Astrocyte of the spinal cord (primary cell): ENCODE measurements around the gene MED28.

ENCODE experiments used
- DNase-seq: peaks from one replicate; pipeline ENCODE4 v3.0.0; 2011; ENCODE audit warnings: low read depth, low spot score
- H3K4me3 ChIP-seq: 2 replicates; pipeline ENCODE4 v1.5.1; 2011; ENCODE audit warnings: low read depth, mild to moderate bottlenecking, low read length, moderate library complexity
- in situ Hi-C: cut with HindIII; loops from 2 replicates; pipeline ENCODE4 v1.10.0; 2017; ENCODE audit warnings: low sequenced_read_pairs
- TF ChIP-seq, protein P1 (sequence below): IDR thresholded peaks from 2 replicates; pipeline ENCODE4 v1.5.1; 2012; ENCODE audit warnings: low read depth, mild to moderate bottlenecking, low read length, inconsistent platforms

MED28 gene

DNA sequence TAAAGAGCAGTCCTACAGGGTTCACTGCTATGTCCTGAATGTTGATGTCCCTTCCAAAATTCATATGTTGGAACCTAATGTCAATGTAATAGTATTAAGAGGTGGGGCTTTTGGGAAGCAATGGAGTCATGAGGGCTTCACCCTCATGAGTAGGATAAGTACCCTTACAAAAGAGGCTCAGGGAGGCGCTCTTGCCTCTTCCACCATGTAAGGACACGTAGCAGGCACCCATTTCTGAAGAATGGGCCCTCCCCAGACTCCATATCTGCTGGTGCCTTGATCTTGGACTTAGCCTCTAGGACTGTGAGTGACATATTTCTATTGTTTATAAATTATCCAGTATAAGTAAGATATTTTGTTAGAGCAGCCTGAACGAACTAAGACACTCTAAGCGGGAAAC lies 15.8 kb downstream of the MED28 start:
- in situ Hi-C loops = no loop called here
- no peak overlapping the region for H3K4me3 ChIP-seq
- DNase-seq = no peak
- TF ChIP-seq, protein P1, sequence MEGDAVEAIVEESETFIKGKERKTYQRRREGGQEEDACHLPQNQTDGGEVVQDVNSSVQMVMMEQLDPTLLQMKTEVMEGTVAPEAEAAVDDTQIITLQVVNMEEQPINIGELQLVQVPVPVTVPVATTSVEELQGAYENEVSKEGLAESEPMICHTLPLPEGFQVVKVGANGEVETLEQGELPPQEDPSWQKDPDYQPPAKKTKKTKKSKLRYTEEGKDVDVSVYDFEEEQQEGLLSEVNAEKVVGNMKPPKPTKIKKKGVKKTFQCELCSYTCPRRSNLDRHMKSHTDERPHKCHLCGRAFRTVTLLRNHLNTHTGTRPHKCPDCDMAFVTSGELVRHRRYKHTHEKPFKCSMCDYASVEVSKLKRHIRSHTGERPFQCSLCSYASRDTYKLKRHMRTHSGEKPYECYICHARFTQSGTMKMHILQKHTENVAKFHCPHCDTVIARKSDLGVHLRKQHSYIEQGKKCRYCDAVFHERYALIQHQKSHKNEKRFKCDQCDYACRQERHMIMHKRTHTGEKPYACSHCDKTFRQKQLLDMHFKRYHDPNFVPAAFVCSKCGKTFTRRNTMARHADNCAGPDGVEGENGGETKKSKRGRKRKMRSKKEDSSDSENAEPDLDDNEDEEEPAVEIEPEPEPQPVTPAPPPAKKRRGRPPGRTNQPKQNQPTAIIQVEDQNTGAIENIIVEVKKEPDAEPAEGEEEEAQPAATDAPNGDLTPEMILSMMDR = no peak

DNA sequence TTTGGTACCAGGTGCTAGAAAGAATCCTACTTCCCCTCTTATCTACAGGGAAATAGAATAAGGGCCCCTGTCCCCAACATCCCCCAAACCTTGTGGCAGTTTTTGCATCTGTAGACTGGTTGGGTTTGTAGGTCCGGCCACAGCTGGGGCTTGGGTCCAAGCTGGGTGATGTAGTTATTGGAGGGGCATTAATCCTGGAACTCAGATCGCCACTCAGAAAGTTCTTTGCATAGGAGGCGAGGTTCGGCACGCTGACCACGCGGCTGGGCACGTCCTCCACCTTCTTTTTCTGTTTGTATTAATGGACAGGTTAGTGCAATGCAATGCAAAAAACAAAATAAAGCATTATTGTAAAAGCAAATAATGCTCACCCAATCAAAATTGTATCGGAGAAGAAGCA lies 19.2 kb downstream of the MED28 start:
- H3K4me3 ChIP-seq = no peak overlapping the region
- TF ChIP-seq, protein P1 = no peak
- DNase-seq = no peak
- in situ Hi-C loops = no loop called here

DNA sequence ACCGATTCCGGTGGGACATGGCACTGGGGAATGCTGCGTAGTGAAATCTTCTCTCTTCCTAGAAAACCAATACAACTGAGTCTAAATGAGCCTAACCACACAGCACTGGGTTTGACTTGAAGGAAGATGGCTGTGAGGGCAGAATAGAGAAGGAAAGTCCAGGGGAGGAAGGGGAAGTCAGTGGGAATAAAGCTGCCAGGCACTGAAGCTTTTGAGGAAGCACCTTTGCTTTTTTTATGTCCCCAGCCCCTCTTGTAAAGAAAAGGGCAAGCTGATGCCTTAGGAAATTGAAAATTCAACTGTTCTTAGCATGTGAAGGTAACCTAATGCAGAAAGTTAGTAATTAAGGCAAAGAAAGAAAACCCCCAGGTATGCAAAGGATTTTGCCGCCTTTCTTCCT lies 20.6 kb downstream of the MED28 start:
- in situ Hi-C loops = no loop called here
- H3K4me3 ChIP-seq = no peak overlapping the region
- TF ChIP-seq, protein P1 = no peak
- DNase-seq = no peak

DNA sequence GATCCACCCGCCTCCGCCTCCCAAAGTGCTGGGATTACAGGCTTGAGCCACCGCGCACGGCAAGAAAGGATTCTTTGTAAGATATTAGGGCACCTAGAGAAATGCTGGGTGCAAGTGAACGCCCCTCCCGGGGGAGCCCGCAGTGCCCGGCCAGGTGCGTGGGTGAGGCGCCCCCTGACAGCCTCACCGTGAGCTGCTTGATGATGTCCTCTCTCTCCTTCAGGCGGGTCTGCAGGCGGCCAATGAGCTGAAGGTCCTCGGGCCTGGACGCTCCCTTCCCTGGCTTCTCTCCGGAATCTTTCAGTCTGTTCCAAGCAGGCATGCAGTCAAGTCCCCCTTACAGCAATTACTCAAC lies 21.9 kb downstream of the MED28 start:
- in situ Hi-C loops = no loop called here
- no peak overlapping the region for H3K4me3 ChIP-seq
- DNase-seq = no peak
- TF ChIP-seq, protein P1 = no peak

DNA sequence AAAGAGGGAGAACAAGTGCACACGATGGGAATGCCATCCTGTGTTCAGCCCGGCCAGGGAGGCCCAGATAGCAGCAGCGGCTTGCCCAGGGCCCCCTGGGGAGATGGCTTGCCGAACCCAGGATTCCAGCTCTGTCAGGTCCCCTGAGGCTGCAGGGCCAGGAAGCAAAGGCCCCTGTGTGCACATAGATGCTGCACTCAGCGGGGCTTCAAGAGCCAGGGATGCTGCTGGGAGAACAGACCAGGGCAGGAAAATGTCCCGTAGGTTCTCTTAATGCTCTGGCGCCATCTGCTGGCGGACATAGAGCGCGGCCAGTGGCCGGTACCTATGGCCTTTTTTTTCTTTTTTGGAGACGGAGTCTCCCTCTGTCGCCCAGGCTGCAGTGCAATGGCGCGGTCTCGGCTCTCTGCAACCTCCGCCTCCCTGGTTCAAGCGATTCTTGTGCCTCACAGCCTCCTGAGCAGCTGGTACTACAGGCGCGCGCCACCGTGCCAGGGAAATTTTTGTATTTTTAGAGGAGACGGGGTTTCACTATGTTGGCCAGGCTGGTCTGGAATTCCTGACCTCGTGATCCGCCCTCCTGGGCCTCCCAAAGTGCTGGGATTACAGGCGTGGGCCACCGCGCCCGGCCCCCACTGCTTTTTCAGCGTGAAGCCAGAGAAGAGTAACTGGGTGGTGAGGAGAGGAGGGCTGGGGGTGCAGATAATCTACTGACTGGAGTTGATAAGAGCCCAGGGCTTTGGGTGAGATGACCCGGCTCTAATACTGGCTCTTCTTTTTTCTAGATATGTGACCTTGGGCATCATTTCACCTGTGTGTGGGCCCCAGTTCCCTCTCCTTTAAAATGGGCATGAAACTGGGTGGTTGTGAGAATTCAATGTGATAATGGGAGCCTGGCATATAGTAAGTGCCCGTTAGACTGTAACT lies 22.5 kb downstream of the MED28 start:
- TF ChIP-seq, protein P1 = peak; percentile 93
- H3K4me3 ChIP-seq = no peak overlapping the region

DNA sequence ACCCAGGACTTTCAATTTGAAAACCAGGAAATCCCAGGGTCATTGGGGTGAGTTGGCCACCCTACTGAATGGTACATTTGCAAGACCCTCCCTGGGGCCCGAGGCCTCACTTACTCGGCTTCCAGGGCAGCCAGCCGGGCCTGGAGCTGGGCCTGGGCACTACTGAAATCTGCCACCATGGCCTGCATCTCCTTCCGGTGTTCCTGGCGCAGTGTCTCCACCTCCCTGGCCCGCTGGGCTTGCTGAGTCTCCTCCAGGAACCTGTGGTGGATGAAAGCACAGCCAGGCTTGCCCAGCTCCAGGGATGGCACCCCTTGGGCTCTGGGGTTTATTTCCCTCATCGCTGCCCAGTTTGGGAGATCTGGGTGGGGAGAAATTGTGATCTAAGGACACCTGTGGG lies 24.7 kb downstream of the MED28 start:
- TF ChIP-seq, protein P1 = no peak

More for the DNA sequence above, 22.5 kb downstream of the MED28 start:
- in situ Hi-C loops = no loop called here
- DNase-seq = peak; percentile 72

More for the DNA sequence above, 24.7 kb downstream of the MED28 start:
- H3K4me3 ChIP-seq = no peak overlapping the region
- DNase-seq = no peak
- in situ Hi-C loops = no loop called here
